ENCODE data around the gene TMPRSS4.

GRCh38 chr11:118092907-118093571, 16.2 kb downstream of the TMPRSS4 start:
- TF ChIP-seq JUND (IDR thresholded peaks at IDR 0.05) (no peak), EZH2 (IDR thresholded peaks at IDR 0.05) (no peak)

Data from HCT116 (cell line).